Left lung (tissue), 10 donors: Measurements from ENCODE around the gene PTH1R. TPM values are rescaled to one million over a fixed set of nuclear protein-coding genes. Genes with fewer than 3 reads are reported as not detected.

Experiments used
- ATAC-seq: fragments of 200-7000 bp; cut with Tn5 transposase; one replicate; pipeline ENCODE4 v1.9.1; 2020; ENCODE audit warnings: moderate library complexity
- DNase-seq, 4 donors: peaks; one replicate each; pipeline ENCODE4 v3.0.0-alpha.2; 2013 to 2020
- H3K27ac ChIP-seq, 2 donors: fragments of 200-600 bp; sonication (generic) in 1 of 2; one replicate each; pipeline versions ENCODE4 v1.5.0 to v1.8.0; 2020 to 2021
- H3K27me3 ChIP-seq, 2 donors: fragments of 200-600 bp; sonication (generic) in 1 of 2; one replicate each; pipeline versions ENCODE4 v1.5.0 to v1.8.0; 2020 to 2021
- H3K36me3 ChIP-seq, 2 donors: fragments of 200-600 bp; sonication (generic) in 1 of 2; one replicate each; pipeline versions ENCODE4 v1.5.0 to v1.8.0; 2020 to 2021
- H3K4me1 ChIP-seq, 2 donors: fragments of 200-600 bp; one replicate each; pipeline ENCODE4 v1.8.0; 2021
- H3K4me3 ChIP-seq, 2 donors: fragments of 200-600 bp; sonication (generic) in 1 of 2; one replicate each; pipeline versions ENCODE4 v1.5.0 to v1.8.0; 2020 to 2021; ENCODE audit warnings: mild to moderate bottlenecking in 1 of 2
- H3K9me3 ChIP-seq, 2 donors: fragments of 200-600 bp; sonication (generic) in 1 of 2; one replicate each; pipeline versions ENCODE4 v1.5.0 to v1.8.0; 2020 to 2021
- CTCF ChIP-seq, 2 donors: fragments of 200-600 bp; sonication (generic) in 1 of 2; IDR thresholded peaks; one replicate each; pipeline versions ENCODE4 v1.5.0 to v1.8.0; 2021; ENCODE audit warnings: antibody characterized with exemption in 2 of 2
- intact Hi-C, 2 donors: fragments of 100-400 bp; cut with DNase I; formaldehyde crosslinking; loops; one replicate each; pipeline versions ENCODE4 v1.11.2 to v1.14.2; 2022
- polyA plus RNA-seq, 6 donors: library from polyadenylated mRNA; unstranded; fragments of 120-200 nt; gene quantifications; one replicate each; pipeline ENCODE4 v1.2.1, GENCODE V29; 2013; ENCODE audit not compliant: insufficient read length in 6 of 6
- total RNA-seq, 2 donors: library from RNA; stranded (reverse); fragmentation: NEBNext Ultra II Directional; extraction: Animal tissue kit (Norgen Biotek cat#: 25700); gene quantifications; one replicate each; pipeline ENCODE4 v1.2.1, GENCODE V29; 2021
- donor health status: DM: no; HTN: yes; CAD: no.
- donor health status: DM: no; HTN: no; CAD: no.

Gene PTH1R
- total and polyA plus RNA-seq, 8 donors, result 12.0 to 131 (median 73.6) TPM

- TF ChIP-seq CTCF (IDR thresholded peaks at IDR 0.05), result no peak
- H3K27me3 ChIP-seq, result no peaks in the 10 kb centered on the region
- H3K36me3 ChIP-seq, result no peaks in the 10 kb centered on the region
- H3K4me1 ChIP-seq, result no peaks in the 10 kb centered on the region
- no peaks in the 10 kb centered on the region for H3K9me3 ChIP-seq
- no peak overlapping the region for H3K4me3 ChIP-seq
- ATAC-seq (no peak), DNase-seq (no peak)
- intact Hi-C loops, result no loop called here
- H3K27ac ChIP-seq, result no peak overlapping the region
Measured at GRCh38 chr3:46831841-46832240, 45.7 kb upstream of the PTH1R start.

- H3K4me1 ChIP-seq, result no peaks in the 10 kb centered on the region
- no peaks in the 10 kb centered on the region for H3K36me3 ChIP-seq
- no peak overlapping the region for H3K4me3 ChIP-seq
- H3K27ac ChIP-seq, result no peak overlapping the region
- intact Hi-C loops, result no loop called here
- no peak for ATAC-seq
- no peaks in the 10 kb centered on the region for H3K27me3 ChIP-seq
- H3K9me3 ChIP-seq, result peaks cover 0 to 10% of the 10 kb centered on the region in 2 donors
- DNase-seq, result peak in 1 of 4 donors; percentile 72
- TF ChIP-seq CTCF (IDR thresholded peaks at IDR 0.05), result no peak
Measured at GRCh38 chr3:46833346-46834300, 43.9 kb upstream of the PTH1R start.

- H3K27me3 ChIP-seq, result no peaks in the 10 kb centered on the region
- DNase-seq (no peak), ATAC-seq (no peak)
- no peak for TF ChIP-seq CTCF (IDR thresholded peaks at IDR 0.05)
- no peak overlapping the region for H3K27ac ChIP-seq
- H3K9me3 ChIP-seq, result peaks cover 0 to 18% of the 10 kb centered on the region in 2 donors
- no peak overlapping the region for H3K4me3 ChIP-seq
- intact Hi-C loops, result no loop called here
- H3K4me1 ChIP-seq, result no peaks in the 10 kb centered on the region
- H3K36me3 ChIP-seq, result no peaks in the 10 kb centered on the region
Measured at GRCh38 chr3:46835054-46835453, 42.5 kb upstream of the PTH1R start.

- DNase-seq (no peak), ATAC-seq (no peak)
- TF ChIP-seq CTCF (IDR thresholded peaks at IDR 0.05), result no peak
- Histone ChIP-seq H3K27me3 (no peaks in the 10 kb centered on the region), H3K9me3 (peaks cover 0 to 21% of the 10 kb centered on the region in 2 donors), H3K27ac (no peak overlapping the region), H3K4me3 (no peak overlapping the region), H3K36me3 (no peaks in the 10 kb centered on the region), H3K4me1 (no peaks in the 10 kb centered on the region)
- intact Hi-C loops, result no loop called here
Measured at GRCh38 chr3:46835491-46835890, 42.0 kb upstream of the PTH1R start.

GRCh38 chr3:46838301-46838700 is 39.2 kb upstream of the PTH1R start:
- ATAC-seq (no peak), DNase-seq (no peak)
- Histone ChIP-seq H3K27ac (no peak overlapping the region), H3K36me3 (no peaks in the 10 kb centered on the region), H3K9me3 (peaks cover 0 to 39% of the 10 kb centered on the region in 2 donors), H3K4me3 (no peak overlapping the region), H3K27me3 (no peaks in the 10 kb centered on the region), H3K4me1 (no peaks in the 10 kb centered on the region)
- intact Hi-C loops, result no loop called here
- TF ChIP-seq CTCF (IDR thresholded peaks at IDR 0.05), result no peak
